BLaER1 treated with 17β-estradiol and CSF1 and Interleukin-3, amounts not matched to agents 10 nM and 100 nM (cell line): ENCODE data around the gene BEST4.
A peak's percentile ranks its signal among the peaks of the same experiment; 100 is the strongest.
"Not testable (repeated sequence)": the region's sequence is repeated elsewhere in the genome, so short reads cannot be mapped to it uniquely, and the experiment has no call there.

Source experiments
- H3K27ac ChIP-seq, 11 experiments: shearing (Covaris generic); formaldehyde crosslinking; 2 replicates each; pipeline ENCODE4 v1.8.1; 2022
- H3K27me3 ChIP-seq, 11 experiments: shearing (Covaris generic); formaldehyde crosslinking; 2 replicates each; pipeline ENCODE4 v1.8.1; 2022
- H3K36me3 ChIP-seq, 11 experiments: shearing (Covaris generic); formaldehyde crosslinking; 2 replicates each; pipeline ENCODE4 v1.8.1; 2022
- H3K4me1 ChIP-seq, 10 experiments: shearing (Covaris generic); formaldehyde crosslinking; 2 replicates each; pipeline ENCODE4 v1.8.1; 2022
- H3K4me2 ChIP-seq, 11 experiments: shearing (Covaris generic); formaldehyde crosslinking; 2 replicates each; pipeline ENCODE4 v1.8.1; 2022
- H3K4me3 ChIP-seq, 10 experiments: shearing (Covaris generic); formaldehyde crosslinking; 2 replicates each; pipeline ENCODE4 v1.8.1; 2022
- H3K9ac ChIP-seq, 11 experiments: shearing (Covaris generic); formaldehyde crosslinking; 2 replicates each; pipeline ENCODE4 v1.8.1; 2022
- H3K9me3 ChIP-seq, 11 experiments: shearing (Covaris generic); formaldehyde crosslinking; replicated peaks in 1 of 11; 2 replicates each; pipeline ENCODE4 v1.8.1; 2022
- H4K20me1 ChIP-seq, 11 experiments: shearing (Covaris generic); formaldehyde crosslinking; 2 replicates each; pipeline ENCODE4 v1.8.1; 2022
- Cebpa-rat ChIP-seq, 11 experiments: shearing (Covaris generic); IDR thresholded peaks; 2 replicates each; pipeline ENCODE4 v1.8.1; 2022

Gene BEST4

GRCh38 chr1:44799770-44800584 is 12.0 kb upstream of the BEST4 start, which contains the start of gene PLK3:
PLK3 (plus strand) TSS chr1:44800377; CDS start chr1:44800464, 87 bp downstream.
- no peaks in the 10 kb centered on the region for H3K27me3 ChIP-seq
- H3K27ac ChIP-seq = peak within 1 kb of the TSS; percentile 63 to 96 (median 93)
- TF ChIP-seq Cebpa-rat (IDR thresholded peaks at IDR 0.05) = no peak
- H3K4me1 ChIP-seq = peaks cover 38 to 55% (median 46%) of the 10 kb centered on the region in 10 experiments
- H3K4me2 ChIP-seq = peak within 1 kb of the TSS; percentile 86 to 99 (median 91)
- peak within 1 kb of the TSS; percentile 91 to 97 (median 95) for H3K9ac ChIP-seq
- no peaks in the 10 kb centered on the region for H3K9me3 ChIP-seq
- peaks cover 29 to 33% (median 32%) of the 10 kb centered on the region in 11 experiments for H3K36me3 ChIP-seq
- H3K4me3 ChIP-seq = peak within 1 kb of the TSS; percentile 90 to 98 (median 96)
- H4K20me1 ChIP-seq = peaks cover 3 to 42% (median 21%) of the 10 kb centered on the region in 11 experiments; a peak in 15 of 22 replicates

GRCh38 chr1:44798481-44799365 is 10.8 kb upstream of the BEST4 start:
- Histone ChIP-seq H4K20me1 (peaks cover 3 to 33% (median 18%) of the 10 kb centered on the region in 11 experiments; a peak in 15 of 22 replicates), H3K4me1 (peaks cover 33 to 45% (median 37%) of the 10 kb centered on the region in 10 experiments), H3K9ac (peak overlapping the region; percentile 57 to 97 (median 95); a peak in 19 of 22 replicates), H3K27me3 (no peaks in the 10 kb centered on the region), H3K9me3 (no peaks in the 10 kb centered on the region), H3K4me3 (peak overlapping the region in 2 of 10 experiments; percentile 90 to 97; a peak in 3 of 20 replicates), H3K27ac (peak overlapping the region in 9 of 11 experiments; percentile 90 to 96 (median 94); a peak in 16 of 22 replicates), H3K4me2 (peak overlapping the region; percentile 38 to 99 (median 90)), H3K36me3 (peaks cover 18 to 21% (median 20%) of the 10 kb centered on the region in 11 experiments)
- TF ChIP-seq Cebpa-rat (IDR thresholded peaks at IDR 0.05) = no peak

GRCh38 chr1:44797886-44798285 is 9.9 kb upstream of the BEST4 start:
- H3K27me3 ChIP-seq, H3K9me3 ChIP-seq, H3K27ac ChIP-seq, H3K9ac ChIP-seq, H3K4me2 ChIP-seq, H3K4me3 ChIP-seq: not testable (repeated sequence)
- Histone ChIP-seq H4K20me1 (peaks cover 3 to 25% (median 12%) of the 10 kb centered on the region in 11 experiments; a peak in 15 of 22 replicates), H3K4me1 (peaks cover 25 to 38% (median 34%) of the 10 kb centered on the region in 10 experiments), H3K36me3 (peaks cover 10 to 12% (median 11%) of the 10 kb centered on the region in 11 experiments)

GRCh38 chr1:44792736-44793502 is 4.9 kb upstream of the BEST4 start:
- H3K27me3 ChIP-seq = no peaks in the 10 kb centered on the region
- no peak for TF ChIP-seq Cebpa-rat (IDR thresholded peaks at IDR 0.05)
- H3K4me1 ChIP-seq = peaks cover 0 to 10% (median 3%) of the 10 kb centered on the region in 10 experiments; a peak in 3 of 20 replicates
- no peaks in the 10 kb centered on the region for H4K20me1 ChIP-seq
- no peaks in the 10 kb centered on the region for H3K36me3 ChIP-seq
- H3K4me3 ChIP-seq = no peak overlapping the region
- no peak overlapping the region; a peak in 1 of 22 replicates for H3K27ac ChIP-seq
- H3K4me2 ChIP-seq = no peak overlapping the region; a peak in 1 of 22 replicates
- no peaks in the 10 kb centered on the region for H3K9me3 ChIP-seq
- peak overlapping the region in 1 of 11 experiments; percentile 5; a peak in 2 of 22 replicates for H3K9ac ChIP-seq

GRCh38 chr1:44790968-44791801 is 3.2 kb upstream of the BEST4 start:
- H4K20me1 ChIP-seq = no peaks in the 10 kb centered on the region
- no peaks in the 10 kb centered on the region for H3K9me3 ChIP-seq
- H3K4me3 ChIP-seq = no peak overlapping the region
- no peaks in the 10 kb centered on the region; a peak in 1 of 22 replicates for H3K27me3 ChIP-seq
- H3K9ac ChIP-seq = 0 out of 22 replicates have a peak overlapping the region, but pooled peaks of 1 of the 11 experiments have one; percentile 2
- no peak for TF ChIP-seq Cebpa-rat (IDR thresholded peaks at IDR 0.05)
- peaks cover 0 to 16% (median 9%) of the 10 kb centered on the region in 10 experiments; a peak in 16 of 20 replicates for H3K4me1 ChIP-seq
- H3K4me2 ChIP-seq = no peak overlapping the region
- no peaks in the 10 kb centered on the region for H3K36me3 ChIP-seq
- H3K27ac ChIP-seq = no peak overlapping the region

GRCh38 chr1:44787506-44787905 is 464 bp downstream of the BEST4 start:
- H3K27ac ChIP-seq = peak overlapping the region in 1 of 11 experiments; percentile 66; a peak in 2 of 22 replicates
- no peak overlapping the region for H3K4me3 ChIP-seq

GRCh38 chr1:44786841-44787426 is 1.0 kb downstream of the BEST4 start:
- peak overlapping the region in 6 of 11 experiments; percentile 49 to 72 (median 63); a peak in 11 of 22 replicates for H3K27ac ChIP-seq
- no peaks in the 10 kb centered on the region for H3K9me3 ChIP-seq
- H3K4me3 ChIP-seq = peak overlapping the region in 1 of 10 experiments; percentile 52; a peak in 2 of 20 replicates
- H3K27me3 ChIP-seq = no peaks in the 10 kb centered on the region; a peak in 2 of 22 replicates
- peaks cover 31 to 51% (median 46%) of the 10 kb centered on the region in 10 experiments for H3K4me1 ChIP-seq
- H3K36me3 ChIP-seq = peaks cover under 1 to 7% (median 5%) of the 10 kb centered on the region in 11 experiments; a peak in 17 of 22 replicates
- no peak for TF ChIP-seq Cebpa-rat (IDR thresholded peaks at IDR 0.05)
- H3K9ac ChIP-seq = peak overlapping the region in 8 of 11 experiments; percentile 51 to 79 (median 68); a peak in 12 of 22 replicates
- peak overlapping the region; percentile 76 to 99 (median 92); a peak in 19 of 22 replicates for H3K4me2 ChIP-seq
- peaks cover 0 to 12% (median 4%) of the 10 kb centered on the region in 11 experiments; a peak in 7 of 22 replicates for H4K20me1 ChIP-seq

More at GRCh38 chr1:44787506-44787905, 464 bp downstream of the BEST4 start:
- Histone ChIP-seq H3K27me3 (no peaks in the 10 kb centered on the region; a peak in 2 of 22 replicates), H3K4me1 (peaks cover 31 to 45% (median 41%) of the 10 kb centered on the region in 10 experiments), H3K36me3 (peaks cover 0 to 2% (median 0%) of the 10 kb centered on the region in 11 experiments; a peak in 3 of 22 replicates), H3K4me2 (no peak overlapping the region), H4K20me1 (peaks cover 0 to 7% (median 0%) of the 10 kb centered on the region in 11 experiments; a peak in 5 of 22 replicates), H3K9me3 (no peaks in the 10 kb centered on the region), H3K9ac (no peak overlapping the region)
- no peak for TF ChIP-seq Cebpa-rat (IDR thresholded peaks at IDR 0.05)
